Endothelial cell of umbilical vein (primary cell): ENCODE data around the gene MAML3.

Source experiments
- CTCF ChIP-seq, 2 donors: IDR thresholded peaks; 1 replicate in 1 of 2; 2 replicates in 1 of 2; pipeline ENCODE4 v1.5.1; 2011; ENCODE audit warnings: low read length in 2 of 2, mild to moderate bottlenecking in 2 of 2, moderate library complexity in 2 of 2, control low read depth in 1 of 2, inconsistent platforms in 1 of 2, low read depth in 1 of 2; ENCODE audit not compliant: insufficient read depth in 1 of 2; ENCODE audit errors: extremely low read depth in 1 of 2
- EZH2 ChIP-seq: IDR thresholded peaks from 2 replicates; pipeline ENCODE4 v1.6.1; 2012; ENCODE audit warnings: borderline replicate concordance, low read depth, mild to moderate bottlenecking, moderate library complexity, low read length, inconsistent platforms; ENCODE audit not compliant: severe bottlenecking
- FOS ChIP-seq: IDR thresholded peaks from 2 replicates; pipeline ENCODE4 v1.6.1; 2011; ENCODE audit warnings: mild to moderate bottlenecking, low read length, moderate library complexity, borderline replicate concordance; ENCODE audit not compliant: insufficient read depth
- GATA2 ChIP-seq: IDR thresholded peaks from 2 replicates; pipeline ENCODE4 v1.7.0; 2011; ENCODE audit warnings: low read depth, mild to moderate bottlenecking, moderate library complexity, mixed read lengths, low read length; ENCODE audit not compliant: insufficient read length, insufficient read depth
- JUN ChIP-seq: IDR thresholded peaks from 2 replicates; pipeline ENCODE4 v1.6.1; 2011; ENCODE audit warnings: borderline replicate concordance, low read depth; ENCODE audit not compliant: insufficient read length, insufficient read depth
- MAX ChIP-seq: IDR thresholded peaks from 2 replicates; pipeline ENCODE4 v1.6.1; 2011; ENCODE audit not compliant: insufficient read depth, insufficient read length
- MYC ChIP-seq: IDR thresholded peaks from one replicate; pipeline ENCODE4 v1.6.1; 2011; ENCODE audit warnings: mild to moderate bottlenecking, low read depth, low read length
- POLR2A ChIP-seq: IDR thresholded peaks from 2 replicates; pipeline ENCODE4 v1.6.1; 2012; ENCODE audit warnings: low read depth, mild to moderate bottlenecking, control low read depth, low read length
- POLR2AphosphoS5 ChIP-seq: IDR thresholded peaks from 2 replicates; pipeline ENCODE4 v1.6.1; 2012; ENCODE audit warnings: low read depth, mild to moderate bottlenecking, control low read depth, low read length, moderate library complexity; ENCODE audit not compliant: insufficient read depth

GRCh38 chr4:139743027-139743426 is 411.0 kb downstream of the MAML3 start:
- no peak for TF ChIP-seq CTCF (IDR thresholded peaks at IDR 0.05; ENCODE audit: extremely low read depth in 1 of 2, insufficient read depth in 1 of 2, low read depth in 1 of 2, low read length in 2 of 2)
- TF ChIP-seq JUN: no peak
- no peak for TF ChIP-seq EZH2
- no peak for TF ChIP-seq MAX
- TF ChIP-seq POLR2AphosphoS5: no peak
- TF ChIP-seq POLR2A: no peak
- no peak for TF ChIP-seq GATA2
- no peak for TF ChIP-seq MYC
- TF ChIP-seq FOS: no peak
